ENCODE results near the gene SLC4A4. TPM values are rescaled to one million over a fixed set of nuclear protein-coding genes. Genes with fewer than 3 reads are reported as not detected.

The SLC4A4 gene
- total RNA-seq, 1 donor from 2014 or later: not detected

DNA sequence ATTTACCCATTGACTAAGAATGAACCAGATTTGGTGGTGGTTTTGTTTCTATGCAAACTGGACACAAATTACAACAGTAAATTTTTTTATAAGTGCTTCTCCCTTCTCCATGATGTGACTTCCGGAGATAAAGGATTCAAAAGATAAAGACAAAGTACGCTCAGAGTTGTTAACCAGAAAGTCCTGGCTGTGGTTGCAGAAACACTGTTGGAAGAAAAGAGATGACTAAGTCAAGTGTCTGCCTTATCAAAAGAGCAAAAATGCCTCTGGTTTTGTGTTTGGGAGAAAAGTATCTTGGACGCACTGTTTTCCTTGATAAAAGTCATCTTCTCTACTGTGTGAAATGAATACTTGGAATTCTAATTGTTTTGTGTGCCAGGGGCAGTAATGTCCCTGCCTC lies 231.7 kb downstream of the SLC4A4 start:
- H3K9me3 Mint-ChIP-seq: peaks cover 2% of the 10 kb centered on the region
- ATAC-seq (ENCODE audit: low read depth): no peak
- TF ChIP-seq, protein P1, sequence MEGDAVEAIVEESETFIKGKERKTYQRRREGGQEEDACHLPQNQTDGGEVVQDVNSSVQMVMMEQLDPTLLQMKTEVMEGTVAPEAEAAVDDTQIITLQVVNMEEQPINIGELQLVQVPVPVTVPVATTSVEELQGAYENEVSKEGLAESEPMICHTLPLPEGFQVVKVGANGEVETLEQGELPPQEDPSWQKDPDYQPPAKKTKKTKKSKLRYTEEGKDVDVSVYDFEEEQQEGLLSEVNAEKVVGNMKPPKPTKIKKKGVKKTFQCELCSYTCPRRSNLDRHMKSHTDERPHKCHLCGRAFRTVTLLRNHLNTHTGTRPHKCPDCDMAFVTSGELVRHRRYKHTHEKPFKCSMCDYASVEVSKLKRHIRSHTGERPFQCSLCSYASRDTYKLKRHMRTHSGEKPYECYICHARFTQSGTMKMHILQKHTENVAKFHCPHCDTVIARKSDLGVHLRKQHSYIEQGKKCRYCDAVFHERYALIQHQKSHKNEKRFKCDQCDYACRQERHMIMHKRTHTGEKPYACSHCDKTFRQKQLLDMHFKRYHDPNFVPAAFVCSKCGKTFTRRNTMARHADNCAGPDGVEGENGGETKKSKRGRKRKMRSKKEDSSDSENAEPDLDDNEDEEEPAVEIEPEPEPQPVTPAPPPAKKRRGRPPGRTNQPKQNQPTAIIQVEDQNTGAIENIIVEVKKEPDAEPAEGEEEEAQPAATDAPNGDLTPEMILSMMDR (IDR thresholded peaks at IDR 0.05): no peak
- no peaks in the 10 kb centered on the region for H3K27me3 Mint-ChIP-seq
- no peak overlapping the region for H3K4me3 Mint-ChIP-seq
- H3K4me1 Mint-ChIP-seq: no peaks in the 10 kb centered on the region
- no peaks in the 10 kb centered on the region for H3K36me3 Mint-ChIP-seq (ENCODE audit: low read depth)
- ChIA-PET CTCF (no interaction called here), POLR2A (no interaction called here)
- no peak overlapping the region for H3K27ac Mint-ChIP-seq
- DNase-seq: no peak
- intact Hi-C loops (cut with micrococcal nuclease): no loop called here

DNA sequence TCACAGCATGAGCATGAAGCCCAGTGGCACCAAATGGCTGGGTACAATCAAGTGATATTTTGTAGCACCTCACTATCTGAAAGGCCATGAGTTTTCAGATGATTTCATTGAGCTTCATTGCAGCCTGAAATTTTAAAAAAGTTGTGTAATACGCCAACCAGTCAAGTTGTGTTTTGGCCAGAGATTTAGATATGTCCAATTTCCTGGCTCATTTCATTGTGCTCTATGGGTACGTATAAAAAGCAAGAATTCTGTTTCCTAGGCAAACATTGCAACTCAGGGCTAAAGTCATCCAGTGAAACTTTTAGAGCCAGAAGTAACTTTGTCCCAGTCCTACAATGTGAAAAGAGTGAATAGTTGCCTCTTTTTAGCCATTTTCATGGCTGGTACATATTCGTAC lies 232.5 kb downstream of the SLC4A4 start:
- POLR2A ChIA-PET: no interaction called here
- intact Hi-C loops (cut with micrococcal nuclease): no loop called here
- no peak for ATAC-seq (ENCODE audit: low read depth)
- Mint-ChIP-seq H3K36me3 (ENCODE audit: low read depth) (no peaks in the 10 kb centered on the region), H3K4me1 (no peaks in the 10 kb centered on the region), H3K9me3 (peaks cover 7% of the 10 kb centered on the region), H3K27me3 (no peaks in the 10 kb centered on the region), H3K4me3 (no peak overlapping the region), H3K27ac (no peak overlapping the region)
- TF ChIP-seq, protein P1 (IDR thresholded peaks at IDR 0.05): no peak
- CTCF ChIA-PET: no interaction called here
- no peak for DNase-seq

GRCh38 chr4:71583971-71584370 lies 245.2 kb downstream of the SLC4A4 start:
- ATAC-seq (ENCODE audit: low read depth) (no peak), DNase-seq (no peak)
- ChIA-PET CTCF (no interaction called here), POLR2A (no interaction called here)
- Mint-ChIP-seq H3K27ac (no peak overlapping the region), H3K4me1 (no peaks in the 10 kb centered on the region), H3K4me3 (no peak overlapping the region), H3K36me3 (ENCODE audit: low read depth) (no peaks in the 10 kb centered on the region), H3K27me3 (no peaks in the 10 kb centered on the region), H3K9me3 (peaks cover 4% of the 10 kb centered on the region)
- intact Hi-C loops (cut with micrococcal nuclease): no loop called here
- TF ChIP-seq, protein P1 (IDR thresholded peaks at IDR 0.05): no peak

DNA sequence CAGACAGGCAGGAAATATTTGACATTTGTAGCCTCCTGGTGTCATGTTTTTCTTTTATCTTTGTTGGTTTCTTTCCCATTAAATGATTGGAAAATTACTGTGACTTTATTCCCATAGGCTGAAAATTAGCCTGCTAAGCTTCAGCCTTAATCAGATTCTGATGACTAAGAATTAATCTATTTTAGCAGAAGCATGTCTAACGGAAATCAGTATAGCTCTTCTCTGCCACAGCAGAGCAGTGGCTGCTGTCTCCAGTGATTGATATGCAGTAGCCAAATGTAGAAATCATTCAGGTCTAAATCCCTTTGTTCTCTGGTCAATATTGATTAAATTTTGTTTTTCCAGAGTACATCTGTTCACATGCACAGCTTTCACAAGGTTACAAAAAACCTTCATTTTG lies 245.8 kb downstream of the SLC4A4 start:
- H3K27me3 Mint-ChIP-seq: no peaks in the 10 kb centered on the region
- ChIA-PET CTCF (no interaction called here), POLR2A (no interaction called here)
- TF ChIP-seq, protein P1 (IDR thresholded peaks at IDR 0.05): no peak
- peaks cover 4% of the 10 kb centered on the region for H3K9me3 Mint-ChIP-seq
- no peak for DNase-seq
- no peak overlapping the region for H3K4me3 Mint-ChIP-seq
- ATAC-seq (ENCODE audit: low read depth): no peak
- H3K4me1 Mint-ChIP-seq: no peaks in the 10 kb centered on the region
- H3K36me3 Mint-ChIP-seq (ENCODE audit: low read depth): no peaks in the 10 kb centered on the region
- intact Hi-C loops (cut with micrococcal nuclease): no loop called here
- no peak overlapping the region for H3K27ac Mint-ChIP-seq

GRCh38 chr4:71586087-71586763 lies 247.4 kb downstream of the SLC4A4 start:
- Mint-ChIP-seq H3K9me3 (peaks cover 9% of the 10 kb centered on the region), H3K4me3 (no peak overlapping the region), H3K36me3 (ENCODE audit: low read depth) (no peaks in the 10 kb centered on the region), H3K4me1 (no peaks in the 10 kb centered on the region), H3K27me3 (no peaks in the 10 kb centered on the region), H3K27ac (no peak overlapping the region)
- TF ChIP-seq, protein P1 (IDR thresholded peaks at IDR 0.05): no peak
- CTCF ChIA-PET: no interaction called here
- no peak for ATAC-seq (ENCODE audit: low read depth)
- POLR2A ChIA-PET: no interaction called here
- intact Hi-C loops (cut with micrococcal nuclease): no loop called here
- no peak for DNase-seq

Measured in activated B cell treated with CpG ODN at 0.5 μM for 24 hours (primary cell).